ENCODE data around the gene PTPRM.

- TF ChIP-seq CTCF (tag by site-specific recombination; IDR thresholded peaks at IDR 0.05) = no peak
- TF ChIP-seq ZSCAN5A (tag by site-specific recombination; IDR thresholded peaks at IDR 0.05) = no peak
- TF ChIP-seq PATZ1 (tag by site-specific recombination; IDR thresholded peaks at IDR 0.05) = no peak
- no peak for TF ChIP-seq ZNF624 (tag by site-specific recombination; IDR thresholded peaks at IDR 0.05)
- TF ChIP-seq ZNF449 (tag by site-specific recombination; IDR thresholded peaks at IDR 0.05) = no peak
- TF ChIP-seq ZNF266 (tag by site-specific recombination; IDR thresholded peaks at IDR 0.05; ENCODE audit: low read depth) = no peak
- no peak for TF ChIP-seq ATF2 (tag by site-specific recombination; IDR thresholded peaks at IDR 0.05; ENCODE audit: low read depth)
- TF ChIP-seq SALL2 (tag by site-specific recombination; IDR thresholded peaks at IDR 0.05; ENCODE audit: borderline replicate concordance) = no peak
- no peak; the same call in 1 of the 2 replicates for TF ChIP-seq ZNF692 (tag by site-specific recombination; IDR thresholded peaks at IDR 0.05)
- no peak for TF ChIP-seq ZNF140 (tag by site-specific recombination; IDR thresholded peaks at IDR 0.05)
- no peak for TF ChIP-seq ZNF416 (tag by site-specific recombination; IDR thresholded peaks at IDR 0.05)
- no peak for TF ChIP-seq ZNF639 (tag by site-specific recombination; IDR thresholded peaks at IDR 0.05)
Measured at GRCh38 chr18:7945882-7946281, 378.8 kb downstream of the PTPRM start.

All from HEK293 (cell line).